GM21786 (cell line): ENCODE measurements around the gene CCDC80.

Source experiments
- ATAC-seq: cut with Tn5 transposase; IDR thresholded peaks from one replicate; pipeline ENCODE4 v1.9.1; 2021; ENCODE audit not compliant: unreplicated experiment

The CCDC80 gene

DNA sequence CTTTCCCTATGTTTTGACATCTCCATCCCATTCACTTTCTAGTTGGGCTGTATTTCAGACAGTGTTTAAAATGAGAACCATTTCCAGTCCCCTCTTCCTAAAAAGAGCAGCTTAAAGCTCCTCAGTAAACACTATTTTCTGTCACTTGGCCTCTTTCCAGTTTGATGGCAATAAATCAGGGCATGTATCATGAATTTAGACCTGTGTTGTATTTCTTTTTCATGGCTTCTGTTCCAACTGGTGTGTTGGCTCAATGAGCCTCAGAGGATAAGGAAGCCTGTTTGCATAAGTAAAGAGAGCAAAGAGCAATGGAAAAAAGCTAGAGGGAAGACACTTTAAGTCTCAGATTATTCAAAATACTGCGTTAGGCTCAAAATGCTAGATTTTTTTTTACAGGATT, 7.2 kb downstream of the CCDC80 start:
- ATAC-seq: no peak

DNA sequence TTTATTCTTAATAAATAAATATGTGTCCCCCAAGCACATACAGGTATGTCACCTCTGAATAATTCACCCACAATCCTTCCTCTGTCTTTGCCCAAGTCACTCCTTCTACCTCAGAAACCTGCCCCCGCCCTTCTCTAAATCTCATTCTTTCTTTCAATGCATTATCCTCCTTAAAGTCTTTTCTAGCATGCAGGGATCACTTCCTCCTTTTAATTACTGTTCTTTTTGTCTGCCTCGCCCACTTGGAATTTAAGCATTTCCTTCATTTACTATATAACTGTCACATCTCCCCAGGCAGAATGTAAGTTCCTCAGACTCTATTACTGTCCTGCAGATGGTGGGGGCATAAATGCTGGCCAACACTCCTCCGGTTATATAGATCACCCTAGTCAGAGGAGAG, 7.8 kb downstream of the CCDC80 start:
- no peak for ATAC-seq

DNA sequence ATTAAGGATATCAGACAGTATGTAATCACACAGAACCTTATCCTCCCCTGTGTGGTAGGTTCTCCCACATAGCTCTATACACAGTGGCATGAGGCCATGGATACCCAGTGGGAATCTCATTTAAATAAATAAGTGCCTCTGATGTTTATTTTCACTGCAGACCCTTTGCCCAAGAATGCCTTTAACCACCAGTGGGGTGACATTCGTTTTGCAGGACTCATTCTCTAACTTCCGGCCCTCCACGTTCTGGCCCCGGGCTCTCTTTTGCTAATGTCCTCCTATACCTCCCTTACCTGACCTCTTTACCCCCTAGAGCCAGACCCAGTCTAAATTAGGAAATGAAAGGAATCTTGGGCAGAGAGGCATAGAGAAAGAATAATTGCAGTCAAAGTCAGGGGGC, 8.3 kb downstream of the CCDC80 start:
- no peak for ATAC-seq

DNA sequence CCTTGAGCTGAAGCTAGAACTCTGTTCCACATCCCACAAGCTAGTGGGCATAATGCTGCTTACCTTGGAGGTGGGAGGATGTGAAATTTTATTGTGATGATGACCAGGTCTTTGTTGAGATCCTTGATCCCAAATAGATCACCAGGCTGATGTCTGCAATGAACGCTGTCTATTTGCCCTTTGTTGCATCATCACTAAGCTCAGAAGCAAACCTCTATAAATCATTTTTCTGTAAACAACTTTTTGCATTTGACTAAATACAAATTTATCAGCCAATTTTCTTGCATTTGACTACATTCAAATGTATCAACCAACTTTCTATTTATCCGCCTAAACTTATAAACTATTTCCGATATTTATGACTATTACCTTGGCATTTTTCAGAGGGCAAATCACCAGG, 9.7 kb downstream of the CCDC80 start:
- ATAC-seq: no peak

DNA sequence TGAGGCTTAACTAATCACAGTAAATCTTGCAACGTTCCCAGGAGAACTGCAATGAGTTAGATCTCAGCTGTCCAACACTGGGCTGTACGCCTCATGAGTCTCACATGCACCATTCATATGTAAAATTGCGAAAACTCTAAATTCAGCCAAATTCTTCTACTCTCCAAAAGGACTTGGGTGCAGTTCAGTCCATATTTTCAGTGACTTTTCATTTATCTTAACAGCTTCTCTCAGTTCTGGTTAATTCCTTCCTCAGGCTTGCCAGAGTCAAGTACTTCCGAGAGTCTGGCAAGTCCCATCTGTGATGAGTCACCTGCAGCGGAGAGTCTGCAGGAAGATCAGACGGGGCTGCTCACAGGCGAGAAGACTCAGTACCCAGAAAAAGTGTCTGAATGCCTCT, 11.5 kb downstream of the CCDC80 start:
- ATAC-seq: no peak

DNA sequence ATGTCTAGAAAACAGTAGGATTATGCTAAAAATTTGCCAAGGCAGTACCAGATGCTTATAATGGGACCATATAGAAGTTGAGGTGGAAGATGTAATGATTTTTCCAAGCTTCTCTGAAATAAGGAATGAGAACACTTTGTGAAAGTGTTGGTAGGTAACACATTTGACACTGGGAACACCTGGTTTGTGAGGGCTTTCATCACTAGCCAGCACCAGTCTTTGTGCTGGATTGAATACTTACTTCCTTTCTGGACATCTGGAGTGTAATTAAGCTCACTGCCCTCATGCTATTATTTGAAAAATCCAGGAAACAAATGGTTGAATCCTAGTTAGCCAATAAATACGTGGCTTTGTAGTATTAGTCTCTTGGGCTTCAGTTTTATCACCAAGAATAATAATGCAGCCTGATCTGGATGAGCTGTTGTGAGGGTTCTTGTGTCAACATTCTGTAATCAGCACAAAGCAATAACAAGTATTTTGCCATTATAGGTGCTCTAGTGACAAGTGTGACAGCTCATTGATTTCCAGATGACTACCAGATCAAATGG, 12.9 kb downstream of the CCDC80 start:
- no peak for ATAC-seq

DNA sequence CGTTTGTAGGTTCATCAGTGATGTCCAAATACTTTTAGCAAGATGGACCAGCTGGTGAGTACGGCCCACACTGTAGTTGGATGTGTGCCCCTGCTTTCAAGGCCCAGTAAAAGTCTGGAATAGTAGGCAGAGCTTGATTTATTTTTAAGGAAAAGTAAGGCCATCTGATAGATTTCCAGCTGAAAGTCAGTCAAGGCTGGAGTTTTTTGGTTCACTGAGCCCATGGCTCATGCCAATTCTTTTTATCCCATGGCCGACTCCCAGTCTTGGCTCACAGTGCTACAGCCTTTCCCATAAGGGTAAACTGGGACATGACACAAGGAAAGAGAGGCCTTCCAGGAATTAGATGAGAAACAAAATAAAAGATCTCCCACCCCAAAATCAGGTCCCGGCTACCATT, 13.5 kb downstream of the CCDC80 start:
- no peak for ATAC-seq

DNA sequence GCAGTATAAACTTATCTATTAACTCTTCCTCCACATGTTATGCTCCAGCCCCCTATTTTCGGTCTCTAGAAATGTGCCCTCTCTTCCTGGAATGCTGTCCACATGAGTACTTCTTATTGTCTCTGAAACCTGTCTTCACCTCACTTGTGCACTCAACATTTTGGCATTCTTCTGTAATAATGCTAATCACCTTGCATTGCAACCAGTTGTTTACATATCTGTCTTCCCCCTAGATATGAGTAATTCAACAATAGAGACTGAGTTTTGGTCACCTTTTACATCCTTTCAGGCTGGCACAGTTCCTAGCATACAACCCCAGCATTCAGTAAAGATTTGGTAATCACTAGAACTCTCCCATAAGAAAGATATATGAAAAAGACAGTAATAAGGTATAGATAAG, 17.2 kb downstream of the CCDC80 start:
- no peak for ATAC-seq

DNA sequence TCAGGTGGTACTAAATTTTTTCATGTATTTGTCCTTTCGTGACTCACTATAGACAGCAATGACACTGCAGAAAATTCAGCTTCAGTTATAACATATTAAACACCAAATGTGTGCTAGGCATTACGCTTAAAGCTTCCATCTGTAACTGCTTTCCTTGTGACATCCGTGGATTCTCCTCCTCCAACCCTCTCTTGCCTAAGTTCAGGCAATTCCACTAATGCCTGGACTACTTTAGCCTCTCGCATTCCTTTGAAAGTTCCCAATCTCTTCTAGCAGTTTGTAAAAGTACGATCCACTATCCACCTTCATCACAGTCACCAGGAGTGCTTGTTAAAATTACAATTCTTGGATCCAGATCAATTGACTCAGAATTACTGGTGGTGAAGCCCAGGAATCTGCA, 17.7 kb downstream of the CCDC80 start:
- no peak for ATAC-seq

DNA sequence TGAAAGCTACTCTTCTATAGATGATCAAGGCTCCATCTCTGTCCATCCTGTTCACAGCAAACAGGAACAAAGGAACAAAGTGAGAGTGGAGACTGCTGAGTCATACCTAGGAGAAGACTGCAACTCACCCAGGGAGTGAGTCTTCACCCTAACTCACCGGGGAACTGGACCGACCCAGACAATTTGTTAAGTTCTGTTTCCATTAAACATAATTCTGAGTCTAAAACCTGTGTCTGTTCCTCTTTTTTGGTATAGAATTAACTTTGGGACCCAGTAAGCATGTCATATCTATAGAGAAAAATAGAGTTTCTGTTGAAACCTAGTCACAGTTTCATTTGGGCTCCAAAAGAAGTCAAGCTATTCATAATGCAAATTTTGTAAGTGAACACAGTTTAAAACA, 21.6 kb downstream of the CCDC80 start:
- ATAC-seq: peak; percentile 63

DNA sequence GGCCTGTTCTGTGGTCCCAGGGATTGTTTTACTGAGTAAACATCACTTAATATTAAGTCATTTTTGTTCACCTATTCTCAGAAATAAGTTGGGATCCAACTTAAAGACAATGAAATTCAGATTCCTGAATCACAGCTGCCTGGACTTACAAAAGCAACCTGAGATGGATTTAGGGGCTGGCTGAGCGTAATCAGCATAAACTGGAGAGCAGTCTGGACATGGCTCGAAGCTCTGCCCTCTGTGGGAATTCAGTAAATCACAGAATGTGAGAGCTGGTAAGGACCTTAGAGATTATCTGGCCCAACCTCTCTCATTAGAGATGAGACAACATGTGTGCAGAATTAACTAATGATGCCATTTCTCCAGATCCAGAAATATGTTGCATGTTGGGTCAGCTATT, 23.7 kb downstream of the CCDC80 start:
- no peak for ATAC-seq

DNA sequence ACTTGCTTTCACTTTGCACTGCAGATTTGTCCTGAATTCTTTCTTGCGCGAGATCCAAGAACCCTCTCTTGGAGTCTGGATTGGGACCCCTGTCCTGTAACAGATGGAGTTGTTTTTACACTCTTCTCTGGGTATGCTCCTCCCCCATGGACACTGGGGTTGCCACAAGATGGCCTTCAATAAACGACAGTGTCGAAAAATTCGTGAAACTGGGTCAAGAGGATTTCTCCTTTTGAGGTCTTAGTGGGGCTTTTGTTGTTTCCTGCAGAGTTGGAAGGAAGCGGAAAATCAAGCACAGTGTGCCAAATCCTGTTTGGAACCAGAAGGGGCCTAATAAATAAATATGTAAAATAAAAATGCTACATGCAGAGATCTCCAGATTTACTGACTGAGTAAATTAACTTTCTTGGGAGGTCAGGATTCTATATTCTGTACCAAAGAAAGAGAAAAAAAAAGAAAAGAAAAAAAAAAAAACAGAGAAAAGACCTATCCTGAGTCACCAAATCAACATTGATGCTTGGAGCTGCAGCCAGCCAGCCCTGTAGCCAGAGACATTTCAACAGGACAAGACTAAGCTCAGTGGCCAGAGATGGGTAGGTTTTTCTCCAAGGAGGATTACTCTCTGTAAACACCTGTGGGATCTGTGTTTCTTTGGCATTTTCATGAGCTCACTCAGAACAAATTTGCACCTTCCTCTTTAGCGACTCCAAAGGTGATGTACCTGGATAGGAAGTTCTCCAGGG, 24.8 kb downstream of the CCDC80 start:
- ATAC-seq: no peak

DNA sequence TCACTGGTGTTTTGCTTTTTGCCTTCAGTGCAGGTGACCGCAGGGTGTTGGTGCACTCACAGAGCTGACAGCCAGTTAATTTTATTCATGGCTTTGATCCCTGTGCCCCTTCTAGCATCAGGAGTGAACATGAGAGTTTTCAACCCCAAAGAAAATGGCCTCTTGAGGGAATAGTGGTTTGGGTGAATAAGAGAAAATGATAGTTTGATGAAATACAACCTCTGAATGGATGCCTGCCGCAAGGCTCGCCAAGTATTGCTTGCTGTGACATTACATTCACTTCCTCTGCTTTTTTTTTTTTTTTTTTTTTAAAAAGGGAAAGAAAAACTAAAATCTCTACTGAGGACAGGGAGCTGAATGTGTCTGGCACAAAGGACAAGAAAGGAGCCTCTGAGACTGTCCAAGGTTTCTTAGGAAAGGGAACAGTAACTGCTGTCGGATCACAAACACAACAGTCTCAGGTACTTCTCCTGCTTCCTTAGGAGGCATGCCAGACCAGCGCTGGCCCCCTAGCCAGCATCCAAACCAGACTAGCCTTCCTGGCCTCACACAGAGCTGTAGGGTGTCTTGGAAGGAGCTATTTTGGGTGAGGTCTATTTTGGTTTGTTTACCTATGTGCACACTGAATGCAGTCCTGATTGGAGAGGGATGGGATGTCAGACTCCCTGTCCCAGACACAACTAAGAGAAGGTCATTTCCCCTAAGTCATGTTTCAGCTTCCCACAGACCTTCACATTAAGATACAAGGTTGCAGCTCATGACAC, 29.0 kb downstream of the CCDC80 start:
- ATAC-seq: no peak

DNA sequence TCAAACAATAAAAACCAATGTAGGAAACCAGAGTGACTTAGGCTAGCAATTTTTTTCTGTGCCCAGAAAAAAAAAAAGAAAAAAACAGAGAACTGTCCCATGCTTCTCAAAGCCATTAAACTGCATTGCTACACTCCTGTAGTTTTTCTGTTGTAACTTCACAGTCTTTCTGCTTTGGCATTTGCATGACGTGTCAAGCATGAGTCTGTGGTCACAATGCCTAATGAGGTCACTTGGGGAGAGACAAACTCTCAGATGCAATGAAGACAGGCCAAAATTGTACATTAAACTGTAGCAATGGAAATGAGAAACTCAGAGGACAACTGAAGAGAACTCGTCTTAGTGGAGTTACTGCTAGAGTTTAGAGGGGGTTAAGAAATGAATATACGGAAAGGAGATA, 30.8 kb downstream of the CCDC80 start:
- no peak for ATAC-seq

DNA sequence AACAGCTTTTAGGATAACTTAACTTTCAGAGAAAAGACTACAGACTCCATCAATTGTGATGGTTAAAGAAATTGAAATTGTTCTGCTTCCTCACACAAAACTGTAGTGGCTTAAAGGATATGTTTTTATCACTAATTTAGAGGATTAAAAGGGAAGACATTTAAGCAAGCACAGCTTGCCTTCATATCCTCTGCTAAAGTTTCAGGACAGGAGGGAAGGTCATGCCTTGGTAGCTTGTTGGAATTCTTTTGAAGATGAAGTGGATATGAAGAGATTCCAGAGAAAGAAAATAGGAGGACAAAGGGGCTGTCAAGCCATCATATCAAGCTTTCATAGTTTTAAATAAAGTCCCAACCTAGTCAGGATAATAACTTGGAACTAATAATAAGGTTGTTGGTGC, 33.1 kb downstream of the CCDC80 start:
- ATAC-seq: no peak

DNA sequence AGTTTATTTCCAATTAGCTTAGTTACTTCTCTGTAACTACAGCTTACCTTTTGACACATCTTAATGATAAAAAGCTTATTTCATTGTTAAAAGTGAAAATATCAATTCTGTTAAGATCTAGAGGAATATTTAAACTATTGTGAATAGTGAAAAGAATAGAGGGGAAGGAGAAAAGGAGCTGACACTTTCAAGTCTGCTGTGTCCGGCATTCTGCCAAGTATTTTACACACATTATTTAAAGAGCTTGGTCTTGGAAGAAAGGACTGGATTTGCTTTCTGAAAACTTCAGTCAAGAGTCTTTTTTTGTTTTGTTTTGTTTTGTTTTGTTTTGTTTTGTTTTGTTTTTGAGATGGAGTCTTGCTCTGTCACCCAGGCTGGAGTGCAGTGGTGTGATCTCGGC, 34.8 kb downstream of the CCDC80 start:
- ATAC-seq: no peak

DNA sequence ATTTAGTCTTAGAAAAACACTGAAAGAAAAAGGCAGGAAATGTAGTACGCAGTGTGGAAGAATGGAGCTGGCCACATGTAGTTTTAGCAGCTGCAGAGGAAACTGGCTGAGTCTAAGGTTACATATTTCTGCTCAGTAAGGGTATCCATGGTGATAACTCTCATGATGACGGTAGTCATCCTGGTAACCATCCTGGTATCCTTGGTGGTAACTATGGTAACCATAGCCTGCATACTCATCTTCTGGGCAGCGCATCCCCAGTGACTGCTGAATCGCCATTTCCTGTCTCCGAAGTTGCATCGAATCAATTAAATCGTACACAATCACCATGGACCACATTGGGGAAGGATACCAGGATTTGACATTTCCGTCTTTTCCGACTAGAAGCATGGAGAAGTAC, 35.7 kb downstream of the CCDC80 start:
- ATAC-seq: no peak

DNA sequence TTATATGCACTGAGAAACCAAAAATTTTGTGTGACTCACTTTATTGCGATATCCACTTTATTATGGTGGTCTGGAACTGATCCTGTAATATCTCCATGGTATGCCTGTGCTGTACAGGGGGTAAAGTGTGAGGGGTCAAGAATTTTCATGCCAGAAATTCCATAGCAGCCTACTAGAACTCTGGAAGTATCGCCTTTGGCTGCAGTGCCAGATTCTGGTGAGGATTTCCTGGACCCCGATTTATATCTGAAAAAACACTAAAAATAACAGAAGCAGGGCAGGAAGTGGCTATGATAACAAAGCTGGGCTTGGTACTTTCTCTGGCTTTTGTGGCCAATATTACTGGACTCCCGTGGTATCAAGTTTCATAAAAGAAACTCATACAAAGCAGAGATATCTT, 36.4 kb downstream of the CCDC80 start:
- no peak for ATAC-seq

DNA sequence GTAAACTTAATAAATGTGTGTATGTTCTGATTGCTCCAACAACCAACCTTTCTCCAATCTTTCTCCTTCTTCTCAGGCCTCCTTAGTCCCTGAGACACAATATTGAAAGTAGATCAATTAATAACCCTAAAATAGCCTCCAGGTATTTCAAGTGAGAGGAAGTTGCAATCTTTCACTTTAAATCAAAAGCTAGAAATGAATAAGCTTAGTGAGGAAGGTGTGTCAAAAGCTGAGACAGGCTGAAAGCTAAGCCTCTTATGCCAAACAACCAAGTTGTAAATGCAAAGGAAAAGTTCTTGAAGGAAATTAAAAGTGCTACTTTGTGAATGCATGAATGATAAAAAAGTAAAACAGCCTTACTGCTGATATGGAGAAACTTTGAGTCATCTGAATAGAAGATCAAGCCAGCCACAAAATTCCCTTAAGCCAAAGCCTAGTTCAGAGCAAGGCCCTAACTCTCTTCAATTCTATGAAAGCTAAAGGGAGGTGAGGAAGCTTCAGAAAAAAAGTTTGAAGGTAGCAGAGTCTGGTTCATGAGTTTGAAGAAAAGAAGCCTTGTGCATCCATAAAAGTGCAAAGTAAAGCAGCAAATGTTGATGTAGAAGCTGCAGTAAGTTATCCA, 38.6 kb downstream of the CCDC80 start:
- ATAC-seq: peak; percentile 81

DNA sequence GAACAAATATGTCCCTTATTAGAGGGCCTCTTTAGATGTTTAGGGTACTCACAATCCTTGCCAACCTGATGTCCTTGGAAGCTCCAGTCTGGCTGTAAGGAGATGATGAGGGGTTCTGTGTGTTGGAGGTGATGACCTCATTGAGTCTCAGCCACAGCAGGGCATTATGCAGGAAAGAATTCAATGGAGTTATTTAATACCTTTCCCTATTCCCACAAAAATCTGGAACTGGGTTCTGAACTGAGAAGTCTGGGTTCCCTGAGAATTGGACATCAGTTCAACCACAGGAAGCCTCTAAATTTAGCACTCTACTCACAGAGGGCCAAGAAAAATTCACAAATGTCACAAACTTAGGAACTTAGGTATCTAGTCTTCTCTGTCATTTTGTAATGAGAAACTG, 42.2 kb downstream of the CCDC80 start:
- ATAC-seq: no peak

DNA sequence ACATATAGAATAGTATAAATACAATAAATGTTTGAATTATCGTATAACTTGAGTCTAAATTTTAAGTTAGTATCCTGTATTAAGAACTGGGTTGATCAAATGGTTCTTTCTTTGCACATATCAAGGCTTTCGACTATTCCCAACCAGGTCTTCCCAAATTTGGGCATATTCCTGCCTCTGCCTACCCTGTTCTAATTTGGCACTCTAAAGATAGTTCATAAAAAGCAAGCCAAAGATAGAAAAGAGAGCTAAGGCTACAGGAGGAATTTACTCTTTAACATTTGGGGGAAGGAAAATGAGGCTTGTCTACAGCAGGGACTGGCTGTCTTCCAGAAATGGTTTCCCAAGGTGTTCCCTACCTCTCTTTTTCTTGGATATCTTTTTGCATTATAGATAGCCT, 43.0 kb downstream of the CCDC80 start:
- no peak for ATAC-seq

DNA sequence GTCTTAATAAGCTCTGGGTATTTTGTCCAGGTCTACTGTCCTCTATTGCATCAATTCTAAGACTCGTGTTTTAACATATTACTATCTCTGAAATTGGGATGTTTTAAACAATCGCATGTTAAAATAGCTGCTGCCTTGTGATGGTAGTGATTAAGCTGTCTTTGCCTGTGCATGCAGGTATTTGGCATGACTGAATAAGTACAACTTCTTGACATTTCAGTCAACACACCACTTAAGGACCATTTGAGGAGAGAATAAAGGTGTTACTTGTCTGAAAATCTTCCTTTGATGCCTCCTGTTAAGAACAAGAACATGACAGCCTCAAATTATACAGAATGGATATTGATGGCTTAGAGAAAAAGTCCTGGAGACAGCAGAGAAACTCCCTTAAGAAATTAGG, 46.1 kb downstream of the CCDC80 start:
- no peak for ATAC-seq
